ENCODE measurements around the gene DMBT1. TPM values are rescaled to one million over a fixed set of nuclear protein-coding genes. Genes with fewer than 3 reads are reported as not detected.

Gene DMBT1
- total and polyA plus RNA-seq, 2 of the 4 experiments (the other 2 are of a cell fraction), result under 0.01 TPM; not detected in 1

DNA sequence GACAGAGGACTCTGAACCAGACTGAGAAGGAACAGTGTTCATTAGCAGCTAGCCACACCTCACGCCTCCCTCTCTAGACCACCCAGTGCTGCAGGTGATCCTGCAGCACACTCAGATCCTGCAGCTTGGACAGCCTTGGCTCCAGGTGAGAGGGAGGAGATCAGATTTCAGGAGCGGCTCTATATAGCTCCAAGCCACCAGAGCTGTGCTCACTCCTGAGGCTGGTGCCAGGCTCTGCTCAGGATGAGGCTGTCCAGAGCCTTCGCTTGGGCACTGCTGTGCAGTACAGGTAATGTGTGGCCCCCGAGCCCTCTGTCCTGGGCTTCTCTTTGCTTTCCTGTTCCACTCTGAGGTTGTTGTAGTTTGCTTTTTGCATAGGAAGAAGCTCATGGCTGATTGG, 96.7 kb downstream of the DMBT1 start:
- ATAC-seq (ENCODE audit: low read depth) (no peak), DNase-seq (no peak)
- WGBS, 2 experiments (ENCODE audit: extremely low coverage in 2 of 2, insufficient read length in 1 of 2), result no CpG with 5 or more reads among the region's 4 CpGs
- BruUV-seq (replicated peaks), result no TSS peak
- Histone ChIP-seq H4K91ac (ENCODE audit: insufficient read depth, low read depth, low read length) (no peak overlapping the region), H3K4ac (ENCODE audit: low read depth, low read length) (no peak overlapping the region), H3K27me3 (ENCODE audit: control insufficient read depth, insufficient read depth, low read length) (no peaks in the 10 kb centered on the region), H3K14ac (replicated peaks; ENCODE audit: low read depth, low read length) (no peak overlapping the region), H4K5ac (ENCODE audit: low read depth, low read length) (no peak overlapping the region), H2BK20ac (ENCODE audit: low read depth, low read length) (no peak overlapping the region), H2BK5ac (ENCODE audit: low read depth, low read length, poor library complexity, severe bottlenecking) (no peak overlapping the region), H2AK5ac (ENCODE audit: low read depth, low read length) (no peak overlapping the region), H3K27ac (ENCODE audit: insufficient read depth, low read length) (no peak overlapping the region), H3K4me1 (ENCODE audit: control insufficient read depth, insufficient read depth, low read length) (no peaks in the 10 kb centered on the region), H3K4me2 (ENCODE audit: low read depth, low read length) (no peak overlapping the region), H3K36me3 (ENCODE audit: control insufficient read depth, insufficient read depth, low read length) (no peaks in the 10 kb centered on the region), H2AK9ac (replicated peaks; ENCODE audit: low read depth, low read length, poor library complexity) (no peak overlapping the region), H3K9me3 (ENCODE audit: control insufficient read depth, insufficient read depth, low read length) (no peaks in the 10 kb centered on the region), H4K20me1 (ENCODE audit: insufficient read depth, low read length) (no peaks in the 10 kb centered on the region), H3K9me1 (ENCODE audit: insufficient read depth, low read length) (no peaks in the 10 kb centered on the region), H3K56ac (ENCODE audit: extremely low read depth, insufficient read depth, low read length) (no peak overlapping the region), H3K18ac (ENCODE audit: low read depth, low read length) (no peak overlapping the region), H3K79me1 (ENCODE audit: low read depth in 1 of 2, low read length in 2 of 2) (no peaks in the 10 kb centered on the region), H3K23ac (ENCODE audit: low read depth, low read length) (no peak overlapping the region), H3K9ac (ENCODE audit: low read depth, low read length) (no peak overlapping the region), H3K4me3 (ENCODE audit: insufficient read depth, low read depth, low read length) (no peak overlapping the region), H2BK15ac (ENCODE audit: low read depth, low read length) (no peak overlapping the region), H2AFZ (replicated peaks; ENCODE audit: low read length, poor library complexity) (no peak overlapping the region), H2BK120ac (ENCODE audit: low read depth, low read length) (no peak overlapping the region), H4K8ac (ENCODE audit: low read depth in 2 of 2, low read length in 2 of 2) (no peak overlapping the region)
- CTCF ChIA-PET, result no interaction called here
- dilution Hi-C loops (cut with HindIII; ENCODE audit: low sequenced_read_pairs, unreplicated experiment) (no loop called here), intact Hi-C loops (cut with micrococcal nuclease) (no loop called here), in situ Hi-C loops (cut with MboI; ENCODE audit: low sequenced_read_pairs) (loop anchor here (25.0 kb wide), 1 partner anchor 905 kb away; no protein-coding TSS in a partner anchor)
- TF ChIP-seq BHLHE40 (IDR thresholded peaks at IDR 0.05; ENCODE audit: low read depth, low read length), result no peak
- TF ChIP-seq, protein P1, sequence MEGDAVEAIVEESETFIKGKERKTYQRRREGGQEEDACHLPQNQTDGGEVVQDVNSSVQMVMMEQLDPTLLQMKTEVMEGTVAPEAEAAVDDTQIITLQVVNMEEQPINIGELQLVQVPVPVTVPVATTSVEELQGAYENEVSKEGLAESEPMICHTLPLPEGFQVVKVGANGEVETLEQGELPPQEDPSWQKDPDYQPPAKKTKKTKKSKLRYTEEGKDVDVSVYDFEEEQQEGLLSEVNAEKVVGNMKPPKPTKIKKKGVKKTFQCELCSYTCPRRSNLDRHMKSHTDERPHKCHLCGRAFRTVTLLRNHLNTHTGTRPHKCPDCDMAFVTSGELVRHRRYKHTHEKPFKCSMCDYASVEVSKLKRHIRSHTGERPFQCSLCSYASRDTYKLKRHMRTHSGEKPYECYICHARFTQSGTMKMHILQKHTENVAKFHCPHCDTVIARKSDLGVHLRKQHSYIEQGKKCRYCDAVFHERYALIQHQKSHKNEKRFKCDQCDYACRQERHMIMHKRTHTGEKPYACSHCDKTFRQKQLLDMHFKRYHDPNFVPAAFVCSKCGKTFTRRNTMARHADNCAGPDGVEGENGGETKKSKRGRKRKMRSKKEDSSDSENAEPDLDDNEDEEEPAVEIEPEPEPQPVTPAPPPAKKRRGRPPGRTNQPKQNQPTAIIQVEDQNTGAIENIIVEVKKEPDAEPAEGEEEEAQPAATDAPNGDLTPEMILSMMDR (conservative IDR thresholded peaks at IDR 0.05; ENCODE audit: low read depth, low read length), result no peak
- no peak for TF ChIP-seq MAFK (IDR thresholded peaks at IDR 0.05; ENCODE audit: low read depth, low read length)
- TF ChIP-seq NFE2L2 (IDR thresholded peaks at IDR 0.05; ENCODE audit: low read depth, low read length), result no peak
- TF ChIP-seq RAD21 (IDR thresholded peaks at IDR 0.05; ENCODE audit: low read length), result no peak
- no peak for TF ChIP-seq CEBPB (IDR thresholded peaks at IDR 0.05; ENCODE audit: low read depth, low read length)
- no peak for TF ChIP-seq POLR2A (IDR thresholded peaks at IDR 0.05; ENCODE audit: low read depth, low read length)
- TF ChIP-seq, protein P2, sequence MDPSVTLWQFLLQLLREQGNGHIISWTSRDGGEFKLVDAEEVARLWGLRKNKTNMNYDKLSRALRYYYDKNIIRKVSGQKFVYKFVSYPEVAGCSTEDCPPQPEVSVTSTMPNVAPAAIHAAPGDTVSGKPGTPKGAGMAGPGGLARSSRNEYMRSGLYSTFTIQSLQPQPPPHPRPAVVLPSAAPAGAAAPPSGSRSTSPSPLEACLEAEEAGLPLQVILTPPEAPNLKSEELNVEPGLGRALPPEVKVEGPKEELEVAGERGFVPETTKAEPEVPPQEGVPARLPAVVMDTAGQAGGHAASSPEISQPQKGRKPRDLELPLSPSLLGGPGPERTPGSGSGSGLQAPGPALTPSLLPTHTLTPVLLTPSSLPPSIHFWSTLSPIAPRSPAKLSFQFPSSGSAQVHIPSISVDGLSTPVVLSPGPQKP (IDR thresholded peaks at IDR 0.05; ENCODE audit: borderline replicate concordance, low read depth, low read length), result no peak
- no peak for TF ChIP-seq RFX5 (IDR thresholded peaks at IDR 0.05; ENCODE audit: low read depth, low read length)
- no peak for TF ChIP-seq CHD1 (IDR thresholded peaks at IDR 0.05; ENCODE audit: low read depth, low read length)
- TF ChIP-seq FOS (IDR thresholded peaks at IDR 0.05; ENCODE audit: low read depth, low read length), result no peak
- TF ChIP-seq RCOR1 (IDR thresholded peaks at IDR 0.05; ENCODE audit: insufficient replicate concordance, low read length), result no peak
- no peak for TF ChIP-seq MAZ (IDR thresholded peaks at IDR 0.05; ENCODE audit: borderline replicate concordance, low read depth, low read length)
- TF ChIP-seq SMC3 (IDR thresholded peaks at IDR 0.05; ENCODE audit: low read depth, low read length), result no peak
- TF ChIP-seq, protein P3, sequence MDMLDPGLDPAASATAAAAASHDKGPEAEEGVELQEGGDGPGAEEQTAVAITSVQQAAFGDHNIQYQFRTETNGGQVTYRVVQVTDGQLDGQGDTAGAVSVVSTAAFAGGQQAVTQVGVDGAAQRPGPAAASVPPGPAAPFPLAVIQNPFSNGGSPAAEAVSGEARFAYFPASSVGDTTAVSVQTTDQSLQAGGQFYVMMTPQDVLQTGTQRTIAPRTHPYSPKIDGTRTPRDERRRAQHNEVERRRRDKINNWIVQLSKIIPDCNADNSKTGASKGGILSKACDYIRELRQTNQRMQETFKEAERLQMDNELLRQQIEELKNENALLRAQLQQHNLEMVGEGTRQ (IDR thresholded peaks at IDR 0.05; ENCODE audit: low read depth, low read length), result no peak
- TF ChIP-seq MXI1 (IDR thresholded peaks at IDR 0.05; ENCODE audit: borderline replicate concordance, low read depth, low read length), result no peak
- POLR2A ChIA-PET (ENCODE audit: unreplicated experiment), result no interaction called here

Data from IMR-90 (cell line).